HG02970 (cell line): ENCODE measurements around the gene ERBIN.
"Not testable (repeated sequence)": the region's sequence is repeated elsewhere in the genome, so short reads cannot be mapped to it uniquely, and the experiment has no call there.

Source experiments
- ATAC-seq: cut with Tn5 transposase; IDR thresholded peaks from one replicate; pipeline ENCODE4 v1.9.1; 2021; ENCODE audit warnings: mild to moderate bottlenecking, moderate library complexity, moderate number of reproducible peaks; ENCODE audit not compliant: unreplicated experiment, low FRiP score

ERBIN gene

GRCh38 chr5:65999061-65999723, 72.8 kb downstream of the ERBIN start:
- ATAC-seq, result no peak

- no peak for ATAC-seq
Measured at GRCh38 chr5:66001952-66002351, 75.6 kb downstream of the ERBIN start.

GRCh38 chr5:66002415-66002814, 76.0 kb downstream of the ERBIN start:
- ATAC-seq, result no peak

- ATAC-seq, result no peak
Measured at GRCh38 chr5:66004216-66004615, 77.8 kb downstream of the ERBIN start.

GRCh38 chr5:66009277-66009676, 82.9 kb downstream of the ERBIN start:
- no peak for ATAC-seq

- no peak for ATAC-seq
Measured at GRCh38 chr5:66010476-66010875, 84.1 kb downstream of the ERBIN start.

GRCh38 chr5:66012271-66012670, 85.9 kb downstream of the ERBIN start:
- ATAC-seq, result no peak

GRCh38 chr5:66013397-66013796, 87.0 kb downstream of the ERBIN start:
- no peak for ATAC-seq

GRCh38 chr5:66013906-66014305, 87.5 kb downstream of the ERBIN start:
- ATAC-seq, result no peak

- no peak for ATAC-seq
Measured at GRCh38 chr5:66015196-66015960, 89.0 kb downstream of the ERBIN start.

- no peak for ATAC-seq
Measured at GRCh38 chr5:66021585-66021984, 95.2 kb downstream of the ERBIN start.

GRCh38 chr5:66039296-66039695, 112.9 kb downstream of the ERBIN start:
- ATAC-seq, result no peak

GRCh38 chr5:66039701-66040100, 113.3 kb downstream of the ERBIN start:
- no peak for ATAC-seq

GRCh38 chr5:66041627-66042026, 115.3 kb downstream of the ERBIN start:
- no peak for ATAC-seq

GRCh38 chr5:66057239-66057638, 130.9 kb downstream of the ERBIN start:
- no peak for ATAC-seq

GRCh38 chr5:66061320-66061719, 134.9 kb downstream of the ERBIN start:
- ATAC-seq, result not testable (repeated sequence)

GRCh38 chr5:66063061-66063460, 136.7 kb downstream of the ERBIN start:
- not testable (repeated sequence) for ATAC-seq

- no peak for ATAC-seq
Measured at GRCh38 chr5:66066826-66067225, 140.5 kb downstream of the ERBIN start.

GRCh38 chr5:66072031-66072430, 145.7 kb downstream of the ERBIN start:
- no peak for ATAC-seq

GRCh38 chr5:66074901-66075300, 148.5 kb downstream of the ERBIN start:
- no peak for ATAC-seq

- ATAC-seq, result no peak
Measured at GRCh38 chr5:66080664-66081063, 154.3 kb downstream of the ERBIN start.

- ATAC-seq, result no peak
Measured at GRCh38 chr5:66089384-66089783, 163.0 kb downstream of the ERBIN start.
